CD14-positive monocyte (primary cell): ENCODE data around the gene STRA6. TPM values are rescaled to one million over a fixed set of nuclear protein-coding genes. Genes with fewer than 3 reads are reported as not detected.

ENCODE experiments used
- DNase-seq, 3 donors: peaks; one replicate each; pipeline ENCODE4 v3.0.0-alpha.2; 2011 to 2022
- H2AFZ ChIP-seq: 2 replicates; pipeline ENCODE4 v1.6.0; 2012; ENCODE audit warnings: mild to moderate bottlenecking, low read depth, low read length, inconsistent platforms; ENCODE audit not compliant: insufficient read depth, poor library complexity, severe bottlenecking
- H3K27ac ChIP-seq, 2 donors: 1 replicate in 1 of 2; 2 replicates in 1 of 2; pipeline ENCODE4 v1.5.1; 2012 to 2013; ENCODE audit warnings: low read length in 2 of 2, control low read depth in 1 of 2, inconsistent platforms in 1 of 2, low read depth in 1 of 2, mild to moderate bottlenecking in 1 of 2
- H3K27me3 ChIP-seq, 2 donors: one replicate each; pipeline versions ENCODE4 v1.6.0 to v1.6.1; 2011 to 2013; ENCODE audit warnings: low read length in 2 of 2; ENCODE audit not compliant: control insufficient read depth in 2 of 2, insufficient read depth in 2 of 2
- H3K36me3 ChIP-seq, 2 donors: replicated peaks in 1 of 2; 1 replicate in 1 of 2; 2 replicates in 1 of 2; pipeline versions ENCODE4 v1.5.1 to v1.6.1; 2012 to 2013; ENCODE audit warnings: low read length in 2 of 2, control low read depth in 1 of 2, inconsistent platforms in 1 of 2, mild to moderate bottlenecking in 1 of 2; ENCODE audit not compliant: insufficient read depth in 2 of 2, control insufficient read depth in 1 of 2
- H3K4me1 ChIP-seq, 2 donors: 1 replicate in 1 of 2; 2 replicates in 1 of 2; pipeline versions ENCODE4 v1.5.1 to v1.6.1; 2012 to 2013; ENCODE audit warnings: low read length in 2 of 2, control low read depth in 1 of 2, inconsistent platforms in 1 of 2, mild to moderate bottlenecking in 1 of 2, moderate library complexity in 1 of 2; ENCODE audit not compliant: insufficient read depth in 2 of 2, control insufficient read depth in 1 of 2
- H3K4me2 ChIP-seq: replicated peaks from 2 replicates; pipeline ENCODE3; 2012; ENCODE audit warnings: low read length, moderate library complexity, mild to moderate bottlenecking; ENCODE audit not compliant: poor library complexity, severe bottlenecking; ENCODE audit errors: extremely low read depth
- H3K4me3 ChIP-seq, 3 experiments: fragments of 200-600 bp in 1 of 3; sonication (generic) in 1 of 3; replicated peaks in 1 of 3; 1 replicate in 2 of 3; 2 replicates in 1 of 3; pipeline ENCODE4 v1.5.1; 2011 to 2013; ENCODE audit warnings: low read length in 3 of 3, mild to moderate bottlenecking in 3 of 3, control low read depth in 2 of 3, low read depth in 2 of 3, inconsistent platforms in 1 of 3, moderate library complexity in 1 of 3
- H3K79me2 ChIP-seq: 2 replicates; pipeline ENCODE4 v1.6.0; 2012; ENCODE audit warnings: mild to moderate bottlenecking, control low read depth, inconsistent platforms, low read length, moderate library complexity; ENCODE audit not compliant: insufficient read depth
- H3K9ac ChIP-seq: 2 replicates; pipeline ENCODE4 v1.6.0; 2017; ENCODE audit warnings: low read length, mild to moderate bottlenecking; ENCODE audit not compliant: insufficient read depth, poor library complexity, severe bottlenecking
- H3K9me3 ChIP-seq, 2 donors: replicated peaks in 1 of 2; 1 replicate in 1 of 2; 2 replicates in 1 of 2; pipeline versions ENCODE4 v1.5.1 to v1.6.1; 2012 to 2013; ENCODE audit warnings: low read length in 2 of 2, control low read depth in 1 of 2; ENCODE audit not compliant: control insufficient read depth in 1 of 2, insufficient read depth in 1 of 2
- H4K20me1 ChIP-seq: 2 replicates; pipeline ENCODE4 v1.6.0; 2012; ENCODE audit warnings: mild to moderate bottlenecking, low read length, control low read depth, moderate library complexity; ENCODE audit not compliant: insufficient read depth
- H3K27ac Mint-ChIP-seq, 7 donors: one replicate each; pipeline ENCODE4 v1.8.0; 2020; ENCODE audit warnings: mild to moderate bottlenecking in 7 of 7, mixed read lengths in 7 of 7, moderate library complexity in 6 of 7, inconsistent platforms in 2 of 7
- H3K27me3 Mint-ChIP-seq, 3 donors: one replicate each; pipeline ENCODE4 v1.8.0; 2021 to 2022; ENCODE audit warnings: low read depth in 3 of 3, mild to moderate bottlenecking in 3 of 3, mixed read lengths in 3 of 3, moderate library complexity in 3 of 3, inconsistent platforms in 1 of 3
- H3K36me3 Mint-ChIP-seq, 2 donors: one replicate each; pipeline ENCODE4 v1.8.0; 2020; ENCODE audit warnings: mixed read lengths in 2 of 2, inconsistent platforms in 1 of 2, mild to moderate bottlenecking in 1 of 2
- H3K4me1 Mint-ChIP-seq: one replicate; pipeline ENCODE4 v1.8.0; 2020; ENCODE audit warnings: mild to moderate bottlenecking, mixed read lengths
- H3K4me3 Mint-ChIP-seq, 2 donors: one replicate each; pipeline ENCODE4 v1.8.0; 2020; ENCODE audit warnings: mild to moderate bottlenecking in 2 of 2, mixed read lengths in 2 of 2, moderate library complexity in 1 of 2
- H3K9me3 Mint-ChIP-seq, 7 donors: one replicate each; pipeline ENCODE4 v1.8.0; 2020 to 2022; ENCODE audit warnings: mixed read lengths in 7 of 7, mild to moderate bottlenecking in 6 of 7, moderate library complexity in 6 of 7, inconsistent platforms in 2 of 7
- WGBS: methylation state at CpG from one replicate; pipeline ENCODE4 v1.1.5; 2013; ENCODE audit warnings: missing lambda C conversion rate; ENCODE audit not compliant: insufficient coverage; 5-methylcytosine and 5-hydroxymethylcytosine counted together
- intact Hi-C, 2 donors: fragments of 100-400 bp; cut with micrococcal nuclease; formaldehyde crosslinking; loops; one replicate each; pipeline versions ENCODE4 v1.15.0 to v1.15.1; 2023
- polyA plus RNA-seq, 3 donors: library from polyadenylated mRNA; depleted of rRNA in 1 of 3; unstranded in 2 of 3; stranded (reverse) in 1 of 3; fragments of 300-500 nt in 2 of 3; fragments of >200 nt in 1 of 3; fragmentation: Illumina TruSeq in 2 of 3; gene quantifications; 1 replicate in 2 of 3; 2 replicates in 1 of 3; pipeline ENCODE4 v1.2.3, GENCODE V29; 2012 to 2021
- TF ChIP-seq, protein P1 (sequence below): fragments of 200-600 bp; IDR thresholded peaks from one replicate; pipeline ENCODE4 v1.8.0; 2022; ENCODE audit warnings: antibody characterized with exemption, mild to moderate bottlenecking

STRA6 gene
- polyA plus RNA-seq, 3 donors: not detected

DNA sequence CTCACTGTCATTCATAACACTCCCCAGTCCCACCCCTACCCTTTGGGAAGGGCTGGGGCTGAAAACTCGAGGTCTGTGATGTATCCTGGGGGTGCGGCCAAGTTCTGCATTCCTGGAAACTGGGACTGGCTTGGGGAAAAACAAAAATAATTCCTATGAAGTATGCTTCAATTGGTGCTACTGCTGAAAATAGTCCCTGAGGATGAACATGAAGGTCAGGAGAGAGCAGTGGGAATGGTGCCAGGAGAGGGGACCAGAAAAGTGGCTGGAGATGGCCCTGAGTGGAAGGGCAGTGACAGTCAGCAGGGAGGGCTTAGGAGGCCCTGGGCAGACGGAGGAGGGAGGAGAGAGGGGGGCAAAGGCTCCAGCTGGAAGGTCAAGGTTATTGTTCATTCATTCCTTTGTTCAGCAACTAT lies 33.9 kb downstream of the STRA6 start:
- Mint-ChIP-seq H3K27ac (no peak overlapping the region), H3K27me3 (peaks cover 8 to 14% (median 9%) of the 10 kb centered on the region in 3 donors), H3K4me1 (no peaks in the 10 kb centered on the region), H3K4me3 (no peak overlapping the region), H3K9me3 (no peaks in the 10 kb centered on the region), H3K36me3 (no peaks in the 10 kb centered on the region)
- Histone ChIP-seq H3K9ac (no peak overlapping the region), H3K4me1 (no peaks in the 10 kb centered on the region), H4K20me1 (no peaks in the 10 kb centered on the region), H3K27ac (no peak overlapping the region), H3K4me3 (no peak overlapping the region), H3K4me2 (no peak overlapping the region), H3K9me3 (no peaks in the 10 kb centered on the region), H3K79me2 (no peaks in the 10 kb centered on the region), H3K27me3 (no peaks in the 10 kb centered on the region), H2AFZ (no peak overlapping the region), H3K36me3 (no peaks in the 10 kb centered on the region)
- TF ChIP-seq, protein P1, sequence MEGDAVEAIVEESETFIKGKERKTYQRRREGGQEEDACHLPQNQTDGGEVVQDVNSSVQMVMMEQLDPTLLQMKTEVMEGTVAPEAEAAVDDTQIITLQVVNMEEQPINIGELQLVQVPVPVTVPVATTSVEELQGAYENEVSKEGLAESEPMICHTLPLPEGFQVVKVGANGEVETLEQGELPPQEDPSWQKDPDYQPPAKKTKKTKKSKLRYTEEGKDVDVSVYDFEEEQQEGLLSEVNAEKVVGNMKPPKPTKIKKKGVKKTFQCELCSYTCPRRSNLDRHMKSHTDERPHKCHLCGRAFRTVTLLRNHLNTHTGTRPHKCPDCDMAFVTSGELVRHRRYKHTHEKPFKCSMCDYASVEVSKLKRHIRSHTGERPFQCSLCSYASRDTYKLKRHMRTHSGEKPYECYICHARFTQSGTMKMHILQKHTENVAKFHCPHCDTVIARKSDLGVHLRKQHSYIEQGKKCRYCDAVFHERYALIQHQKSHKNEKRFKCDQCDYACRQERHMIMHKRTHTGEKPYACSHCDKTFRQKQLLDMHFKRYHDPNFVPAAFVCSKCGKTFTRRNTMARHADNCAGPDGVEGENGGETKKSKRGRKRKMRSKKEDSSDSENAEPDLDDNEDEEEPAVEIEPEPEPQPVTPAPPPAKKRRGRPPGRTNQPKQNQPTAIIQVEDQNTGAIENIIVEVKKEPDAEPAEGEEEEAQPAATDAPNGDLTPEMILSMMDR: no peak
- no CpG with 5 or more reads among the region's 3 CpGs for WGBS
- intact Hi-C loops: no loop called here
- DNase-seq: no peak

DNA sequence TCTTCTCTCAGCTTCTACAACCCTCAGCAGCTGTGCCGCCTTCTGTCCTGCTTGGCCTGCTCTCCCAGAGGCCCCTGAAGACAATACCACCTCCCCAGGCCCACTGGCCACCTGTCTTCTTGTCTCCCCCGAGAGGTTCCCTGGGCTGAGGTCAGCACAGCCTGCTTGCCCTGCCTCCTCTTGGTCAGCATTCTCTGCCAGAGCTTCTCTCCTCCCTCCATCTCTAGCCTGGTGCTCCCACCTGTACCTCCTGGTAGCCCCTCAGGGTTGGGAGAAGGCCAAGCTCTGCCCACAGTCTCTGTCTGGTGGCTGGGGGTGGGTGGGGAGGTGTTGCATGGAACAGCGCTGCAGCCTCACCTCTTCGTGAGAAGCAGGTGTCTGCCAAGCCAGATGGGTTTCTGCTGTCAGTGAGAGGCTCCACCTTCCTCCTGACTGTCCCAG lies 34.7 kb downstream of the STRA6 start:
- no peaks in the 10 kb centered on the region for H3K9me3 Mint-ChIP-seq
- Histone ChIP-seq H3K27ac (no peak overlapping the region), H3K36me3 (no peaks in the 10 kb centered on the region), H3K79me2 (no peaks in the 10 kb centered on the region), H3K9ac (no peak overlapping the region), H4K20me1 (no peaks in the 10 kb centered on the region), H3K4me2 (no peak overlapping the region), H3K4me3 (no peak overlapping the region), H3K27me3 (no peaks in the 10 kb centered on the region), H3K4me1 (no peaks in the 10 kb centered on the region), H3K9me3 (no peaks in the 10 kb centered on the region), H2AFZ (no peak overlapping the region)
- TF ChIP-seq, protein P1: no peak
- no peak overlapping the region for H3K4me3 Mint-ChIP-seq
- no peak overlapping the region for H3K27ac Mint-ChIP-seq
- H3K36me3 Mint-ChIP-seq: no peaks in the 10 kb centered on the region
- H3K4me1 Mint-ChIP-seq: no peaks in the 10 kb centered on the region
- 82% methylated on average over 3 of the region's 4 CpGs for WGBS
- DNase-seq: no peak
- intact Hi-C loops: no loop called here
- H3K27me3 Mint-ChIP-seq: peaks cover 13 to 16% (median 13%) of the 10 kb centered on the region in 3 donors
